Measurements from ENCODE around the gene GPRIN3.

GRCh38 chr4:89249313-89249712 lies 58.3 kb downstream of the GPRIN3 start:
- TF ChIP-seq TAF1 (IDR thresholded peaks at IDR 0.05; ENCODE audit: borderline replicate concordance, low read depth, low read length): no peak
- no peak for TF ChIP-seq POLR2AphosphoS5 (IDR thresholded peaks at IDR 0.05; ENCODE audit: low read depth, low read length)
- TF ChIP-seq POLR2A (IDR thresholded peaks at IDR 0.05; ENCODE audit: low read depth, low read length): no peak
